Common myeloid progenitor, CD34-positive (primary cell): ENCODE data around the gene FBL.
A peak's percentile ranks its signal among the peaks of the same experiment; 100 is the strongest.
"Not testable (repeated sequence)": the region's sequence is repeated elsewhere in the genome, so short reads cannot be mapped to it uniquely, and the experiment has no call there.

Source experiments
- CTCF ChIA-PET: fragments of 350-600 bp; sonication (Branson Sonifier 250); formaldehyde crosslinking; loops from one replicate; lab custom pipeline; 2021; ENCODE audit warnings: antibody characterized with exemption; lab: Charles Lee
- POLR2A ChIA-PET: fragments of 350-600 bp; sonication (Branson Sonifier 250); formaldehyde crosslinking; loops from one replicate; lab custom pipeline; 2021; ENCODE audit warnings: antibody characterized with exemption; lab: Charles Lee
- DNase-seq, 3 donors: peaks; one replicate each; pipeline versions ENCODE4 v3.0.0 to v3.0.0-alpha.2; 2013
- H3K27ac ChIP-seq, 2 experiments: 1 replicate in 1 of 2; 2 replicates in 1 of 2; pipeline ENCODE4 v1.7.0; 2013; ENCODE audit warnings: inconsistent platforms in 2 of 2, low read length in 2 of 2, mild to moderate bottlenecking in 2 of 2, low read depth in 1 of 2, moderate library complexity in 1 of 2; ENCODE audit not compliant: severe bottlenecking in 2 of 2, insufficient read depth in 1 of 2, poor library complexity in 1 of 2
- H3K27me3 ChIP-seq, 5 experiments: replicated peaks in 2 of 5; 1 replicate in 3 of 5; 2 replicates in 2 of 5; pipeline versions ENCODE4 v1.6.1 to v1.7.0; 2013; ENCODE audit warnings: low read length in 4 of 5, mild to moderate bottlenecking in 2 of 5, moderate library complexity in 2 of 5, inconsistent platforms in 1 of 5; ENCODE audit not compliant: insufficient read depth in 5 of 5, control insufficient read depth in 4 of 5
- H3K36me3 ChIP-seq, 4 experiments: 1 replicate in 2 of 4; 2 replicates in 2 of 4; pipeline versions ENCODE4 v1.6.1 to v1.7.0; 2013; ENCODE audit warnings: low read length in 3 of 4, control low read depth in 1 of 4, mild to moderate bottlenecking in 1 of 4; ENCODE audit not compliant: control insufficient read depth in 4 of 4, insufficient read depth in 4 of 4
- H3K4me1 ChIP-seq, 4 experiments: 1 replicate in 3 of 4; 2 replicates in 1 of 4; pipeline versions ENCODE4 v1.6.1 to v1.7.1; 2013; ENCODE audit warnings: low read length in 3 of 4, mild to moderate bottlenecking in 3 of 4, control low read depth in 1 of 4, inconsistent platforms in 1 of 4, moderate library complexity in 1 of 4; ENCODE audit not compliant: control insufficient read depth in 4 of 4, insufficient read depth in 4 of 4; ENCODE audit errors: control extremely low read depth in 1 of 4
- H3K4me3 ChIP-seq, 7 experiments: 1 replicate in 4 of 7; 2 replicates in 3 of 7; pipeline versions ENCODE4 v1.5.1 to v1.7.0; 2013; ENCODE audit warnings: mild to moderate bottlenecking in 7 of 7, low read length in 6 of 7, moderate library complexity in 6 of 7, inconsistent platforms in 2 of 7, low read depth in 2 of 7, control low read depth in 1 of 7; ENCODE audit not compliant: insufficient read depth in 4 of 7, control insufficient read depth in 1 of 7; ENCODE audit errors: extremely low read depth in 1 of 7
- H3K9me3 ChIP-seq, 5 experiments: 1 replicate in 4 of 5; 2 replicates in 1 of 5; pipeline versions ENCODE4 v1.6.1 to v1.7.1; 2013; ENCODE audit warnings: low read length in 4 of 5, mild to moderate bottlenecking in 2 of 5, inconsistent platforms in 1 of 5, low read depth in 1 of 5, moderate library complexity in 1 of 5; ENCODE audit not compliant: control insufficient read depth in 4 of 5, insufficient read depth in 2 of 5; ENCODE audit errors: control extremely low read depth in 1 of 5
- WGBS: methylation state at CpG from one replicate; pipeline ENCODE4 v1.1.5; 2013; ENCODE audit not compliant: insufficient coverage; 5-methylcytosine and 5-hydroxymethylcytosine counted together

Gene FBL

DNA sequence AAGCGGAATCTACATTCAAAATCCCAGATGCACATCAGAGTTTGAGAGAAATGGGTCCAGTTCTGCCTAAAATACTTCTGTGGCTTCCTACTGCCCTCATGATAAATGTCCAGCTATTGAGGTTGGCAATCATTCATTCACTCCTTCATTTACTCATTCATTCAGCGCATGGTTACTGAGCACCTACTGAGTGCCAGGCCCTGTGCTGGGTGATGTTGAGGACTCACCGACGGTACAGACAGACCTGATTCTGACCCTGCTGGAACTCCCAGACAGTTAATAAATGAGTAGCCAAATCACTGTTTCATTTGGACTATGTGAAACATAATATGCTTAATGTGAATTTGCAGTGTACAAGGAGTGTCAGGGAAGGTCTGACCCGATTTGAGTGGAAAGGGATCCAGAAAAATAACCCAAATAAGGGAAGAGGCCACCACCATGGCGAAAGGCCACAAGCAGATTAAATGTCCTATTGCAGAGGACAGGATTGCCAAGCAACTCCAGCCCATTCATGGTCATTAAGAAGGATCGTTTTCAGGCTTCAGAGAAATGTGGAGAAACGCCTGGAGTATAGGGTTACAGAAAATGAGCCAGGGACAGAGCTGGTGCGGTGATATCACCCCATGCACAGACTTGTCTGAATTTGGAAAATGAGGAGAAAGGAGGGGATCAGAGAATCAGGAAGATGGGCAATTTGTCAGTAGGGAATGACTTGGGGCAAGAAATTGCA is 32.8 kb downstream of the FBL start:
- CTCF ChIA-PET = interaction anchor here (1.2 to 3.0 kb wide), 3 partner anchors 18 to 45 kb away, joined by 3 to 9 read pairs (median 3); no protein-coding TSS in a partner anchor
- no peaks in the 10 kb centered on the region for H3K36me3 ChIP-seq
- no peaks in the 10 kb centered on the region for H3K9me3 ChIP-seq
- WGBS = 97% methylated on average over 7 of the region's 9 CpGs
- no peaks in the 10 kb centered on the region for H3K4me1 ChIP-seq
- H3K27me3 ChIP-seq = no peaks in the 10 kb centered on the region
- POLR2A ChIA-PET = no interaction called here
- H3K4me3 ChIP-seq = no peak overlapping the region
- DNase-seq = no peak
- H3K27ac ChIP-seq = no peak overlapping the region

DNA sequence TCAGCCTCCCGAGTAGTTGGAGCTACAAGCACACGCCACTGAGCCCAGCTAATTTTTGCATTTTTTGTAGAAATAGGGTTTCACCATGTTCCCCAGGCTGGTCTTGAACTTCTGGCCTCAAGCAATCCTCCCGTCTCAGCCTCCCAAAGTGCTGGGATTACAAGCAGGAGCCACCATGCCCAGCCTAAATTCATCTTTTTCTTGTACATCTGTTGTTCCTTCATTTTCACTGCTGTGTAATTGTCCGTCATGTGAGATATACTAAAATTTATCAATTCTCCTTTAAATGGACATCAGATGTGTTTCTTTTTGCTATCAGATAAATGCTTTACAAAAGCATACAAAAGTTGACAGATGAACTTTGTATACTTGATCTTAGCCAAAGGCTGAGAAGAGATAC is 35.1 kb downstream of the FBL start:
- WGBS = 94% methylated on average over 3 of the region's 4 CpGs
- Histone ChIP-seq H3K4me3 (no peak overlapping the region), H3K36me3 (no peaks in the 10 kb centered on the region), H3K4me1 (no peaks in the 10 kb centered on the region), H3K9me3 (no peaks in the 10 kb centered on the region), H3K27ac (no peak overlapping the region), H3K27me3 (no peaks in the 10 kb centered on the region)
- POLR2A ChIA-PET = no interaction called here
- CTCF ChIA-PET = no interaction called here
- DNase-seq = no peak

DNA sequence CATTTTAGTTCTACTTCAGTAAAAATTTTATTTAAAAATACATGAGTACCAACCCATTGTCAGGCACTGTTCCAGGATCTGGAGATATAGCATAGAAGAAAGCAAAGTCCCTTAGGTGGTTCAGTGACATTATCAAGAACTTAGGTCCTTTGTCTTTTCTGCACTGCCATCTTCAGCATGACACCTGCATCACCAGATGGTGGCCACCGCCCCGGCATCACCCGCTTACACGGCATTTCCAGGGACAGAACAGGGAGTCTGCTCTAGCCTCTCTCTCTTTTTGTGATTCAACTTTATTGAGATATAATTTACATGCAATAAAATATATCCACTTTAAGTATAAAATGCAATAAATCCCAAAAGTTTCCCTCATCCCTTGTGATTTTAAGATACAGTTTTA is 35.8 kb downstream of the FBL start:
- POLR2A ChIA-PET = no interaction called here
- no peaks in the 10 kb centered on the region for H3K27me3 ChIP-seq
- no CpG with 5 or more reads among the region's 4 CpGs for WGBS
- H3K36me3 ChIP-seq = no peaks in the 10 kb centered on the region
- H3K9me3 ChIP-seq = no peaks in the 10 kb centered on the region
- CTCF ChIA-PET = interaction anchor here (0.6 kb wide), 1 partner anchor 16 kb away, joined by 3 read pairs; no protein-coding TSS in a partner anchor
- H3K27ac ChIP-seq = no peak overlapping the region
- H3K4me3 ChIP-seq = no peak overlapping the region
- H3K4me1 ChIP-seq = no peaks in the 10 kb centered on the region
- no peak for DNase-seq

DNA sequence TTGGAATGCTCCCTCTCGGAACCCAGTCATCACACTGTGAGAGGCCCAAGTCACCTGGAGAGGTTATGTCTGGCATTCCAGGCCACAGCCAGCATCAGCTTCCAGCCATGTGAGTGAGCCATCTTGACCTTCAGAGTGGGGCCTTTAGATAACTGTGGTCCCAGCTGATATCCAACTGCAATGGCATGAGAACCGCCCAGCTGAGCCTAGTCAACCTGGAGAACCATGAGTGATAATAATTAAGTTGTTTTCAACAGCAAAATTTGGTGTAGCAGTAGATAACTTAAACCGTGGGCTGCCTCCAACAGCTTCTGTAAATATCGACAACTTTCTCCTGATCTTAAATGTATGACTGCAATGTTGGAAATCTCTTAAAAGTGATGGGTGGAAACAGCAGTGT is 36.8 kb downstream of the FBL start:
- 100% methylated on average over 3 of the region's 4 CpGs for WGBS
- no peaks in the 10 kb centered on the region for H3K4me1 ChIP-seq

DNA sequence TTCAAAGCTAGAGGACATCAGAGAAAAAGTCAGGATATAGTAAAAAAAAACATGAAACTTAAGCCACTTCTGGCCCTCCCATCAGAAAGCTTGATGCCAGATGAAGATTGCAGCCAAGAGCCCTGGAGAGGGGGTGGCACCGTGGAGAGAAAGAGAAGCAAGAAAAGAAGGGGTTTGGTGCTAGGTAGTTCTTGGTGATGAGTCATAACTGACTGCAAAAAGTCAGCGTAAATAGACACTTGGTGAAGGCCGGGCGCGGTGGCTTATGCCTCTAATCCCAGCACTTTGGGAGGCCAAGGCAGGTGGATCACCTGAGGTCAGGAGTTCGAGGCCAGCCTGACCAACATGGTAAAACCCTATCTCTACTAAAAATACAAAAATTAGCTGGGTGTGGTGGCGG is 37.5 kb downstream of the FBL start:
- H3K4me1 ChIP-seq, H3K27me3 ChIP-seq, DNase-seq, H3K4me3 ChIP-seq, H3K27ac ChIP-seq, POLR2A ChIA-PET, H3K36me3 ChIP-seq, H3K9me3 ChIP-seq: not testable (repeated sequence)
- WGBS = 100% methylated on average over 1 of the region's 7 CpGs
- CTCF ChIA-PET = interaction anchor here (1.3 kb wide), 1 partner anchor 16 kb away, joined by 4 read pairs; no protein-coding TSS in a partner anchor

More for the DNA sequence above, 36.8 kb downstream of the FBL start:
- Histone ChIP-seq H3K4me3 (no peak overlapping the region), H3K9me3 (no peaks in the 10 kb centered on the region), H3K27ac (no peak overlapping the region), H3K27me3 (peaks cover 0 to 2% (median 0%) of the 10 kb centered on the region in 5 experiments), H3K36me3 (no peaks in the 10 kb centered on the region)
- ChIA-PET CTCF (no interaction called here), POLR2A (no interaction called here)
- no peak for DNase-seq

DNA sequence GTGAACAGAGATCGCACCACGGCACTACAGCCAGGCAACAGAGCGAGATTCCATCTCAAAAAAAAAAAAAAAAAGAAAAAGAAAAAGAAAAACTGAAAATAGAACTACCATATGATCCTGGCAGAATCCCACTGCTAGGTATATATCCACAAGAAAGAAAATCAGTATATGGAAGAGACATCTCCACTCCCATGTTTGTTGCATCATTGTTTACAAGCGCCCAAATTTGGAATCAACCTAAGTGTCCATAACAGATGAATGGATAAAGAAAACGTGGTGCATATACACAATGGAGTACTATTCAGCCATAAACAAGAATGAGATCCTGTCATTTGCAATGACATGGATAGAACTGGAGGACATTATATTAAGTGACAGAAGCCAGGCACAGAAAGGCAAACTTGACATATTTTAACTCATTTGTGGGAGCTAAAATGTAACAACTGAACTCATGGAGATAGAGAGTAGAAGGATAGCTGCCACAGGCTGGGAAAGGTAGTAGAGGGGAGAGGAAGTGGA is 38.3 kb downstream of the FBL start:
- H3K4me1 ChIP-seq = no peaks in the 10 kb centered on the region
- peaks cover 0 to 6% (median 3%) of the 10 kb centered on the region in 5 experiments for H3K27me3 ChIP-seq
- CTCF ChIA-PET = interaction anchor here (1.3 to 3.0 kb wide), 2 partner anchors 15 to 35 kb away, joined by 4 to 8 read pairs; no protein-coding TSS in a partner anchor
- POLR2A ChIA-PET = no interaction called here
- H3K4me3 ChIP-seq = no peak overlapping the region
- H3K27ac ChIP-seq = no peak overlapping the region
- H3K36me3 ChIP-seq = no peaks in the 10 kb centered on the region
- no peaks in the 10 kb centered on the region for H3K9me3 ChIP-seq
- no peak for DNase-seq
- WGBS = no CpG with 5 or more reads among the region's 5 CpGs

DNA sequence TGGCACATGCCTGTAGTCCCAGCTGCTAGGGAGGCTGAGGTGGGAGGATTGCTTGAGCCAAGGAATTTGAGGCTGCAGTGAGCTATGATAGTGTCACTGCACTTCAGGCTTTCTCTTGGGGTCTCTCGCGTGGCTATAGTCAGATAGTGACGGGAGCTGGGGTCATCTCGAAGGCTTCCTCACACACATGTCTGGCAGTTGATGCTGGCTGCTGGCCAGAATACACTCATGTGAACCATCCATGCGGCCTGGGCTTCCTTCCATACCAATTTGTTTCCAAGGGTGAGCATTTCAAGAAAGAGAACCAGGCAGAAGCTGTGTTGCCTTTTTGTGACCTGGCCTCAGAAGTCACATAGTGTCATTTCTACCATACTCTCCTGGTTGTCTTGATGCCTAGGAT is 41.1 kb downstream of the FBL start:
- ChIA-PET POLR2A (interaction anchor here (1.1 kb wide), 1 partner anchor 22 kb away, joined by 4 read pairs; no protein-coding TSS in a partner anchor), CTCF (interaction anchor here (0.6 to 3.0 kb wide), 2 partner anchors 38 to 972 kb away, joined by 4 to 8 read pairs; no protein-coding TSS in a partner anchor)
- peak in 1 of 3 donors; percentile 38 for DNase-seq
- H3K27ac ChIP-seq = no peak overlapping the region
- WGBS = 76% methylated on average over 5 of the region's 5 CpGs
- no peaks in the 10 kb centered on the region for H3K36me3 ChIP-seq
- no peaks in the 10 kb centered on the region for H3K4me1 ChIP-seq
- H3K9me3 ChIP-seq = no peaks in the 10 kb centered on the region
- no peak overlapping the region for H3K4me3 ChIP-seq
- H3K27me3 ChIP-seq = peaks cover 2 to 11% (median 3%) of the 10 kb centered on the region in 5 experiments
